H9 (cell line): ENCODE results near the gene ENO1. TPM values are rescaled to one million over a fixed set of nuclear protein-coding genes. Genes with fewer than 3 reads are reported as not detected.
A peak's percentile ranks its signal among the peaks of the same experiment; 100 is the strongest.
"Not testable (repeated sequence)": the region's sequence is repeated elsewhere in the genome, so short reads cannot be mapped to it uniquely, and the experiment has no call there.

ENCODE experiments used
- DNase-seq: peaks from one replicate; pipeline ENCODE4 v3.0.0-alpha.2; 2017
- H2AFZ ChIP-seq: one replicate; pipeline ENCODE4 v1.6.1; 2013; ENCODE audit warnings: mild to moderate bottlenecking, low read length, control low read depth, moderate library complexity
- H2AK5ac ChIP-seq: 2 replicates; pipeline ENCODE4 v1.6.1; 2013; ENCODE audit warnings: low read length, control low read depth, mixed read lengths; ENCODE audit not compliant: insufficient read length
- H2BK120ac ChIP-seq: one replicate; pipeline ENCODE4 v1.6.1; 2013; ENCODE audit warnings: low read depth, mild to moderate bottlenecking, low read length, control low read depth, inconsistent platforms; ENCODE audit not compliant: poor library complexity, severe bottlenecking
- H2BK12ac ChIP-seq: 2 replicates; pipeline ENCODE4 v1.6.1; 2013; ENCODE audit warnings: low read length, control low read depth, mixed read lengths, low read depth; ENCODE audit not compliant: insufficient read length
- H2BK15ac ChIP-seq: 2 replicates; pipeline ENCODE4 v1.6.1; 2013; ENCODE audit warnings: low read depth, low read length, control low read depth
- H2BK20ac ChIP-seq: one replicate; pipeline ENCODE4 v1.6.1; 2013; ENCODE audit warnings: low read depth, mild to moderate bottlenecking, low read length, control low read depth, inconsistent platforms; ENCODE audit not compliant: poor library complexity, severe bottlenecking
- H2BK5ac ChIP-seq: 2 replicates; pipeline ENCODE4 v1.6.1; 2013; ENCODE audit warnings: low read length, control low read depth, mixed read lengths; ENCODE audit not compliant: insufficient read length
- H3K14ac ChIP-seq: 2 replicates; pipeline ENCODE4 v1.6.1; 2013; ENCODE audit warnings: low read length, control low read depth; ENCODE audit not compliant: insufficient read depth
- H3K18ac ChIP-seq: 2 replicates; pipeline ENCODE4 v1.6.1; 2013; ENCODE audit warnings: low read depth, mild to moderate bottlenecking, mixed read lengths, low read length, control low read depth; ENCODE audit not compliant: insufficient read length
- H3K23ac ChIP-seq: 2 replicates; pipeline ENCODE4 v1.6.1; 2013; ENCODE audit warnings: low read length, control low read depth, mixed read lengths, low read depth; ENCODE audit not compliant: insufficient read length
- H3K23me2 ChIP-seq: 2 replicates; pipeline ENCODE4 v1.6.1; 2013; ENCODE audit warnings: low read depth, mild to moderate bottlenecking, mixed read lengths, low read length, control low read depth; ENCODE audit not compliant: insufficient read length, poor library complexity, severe bottlenecking
- H3K27ac ChIP-seq: 2 replicates; pipeline ENCODE4 v1.5.1; 2013; ENCODE audit warnings: low read length, control low read depth, mixed read lengths, low read depth; ENCODE audit not compliant: insufficient read length
- H3K27me3 ChIP-seq: 2 replicates; pipeline ENCODE4 v1.6.1; 2013; ENCODE audit warnings: low read length, control low read depth, inconsistent platforms; ENCODE audit not compliant: insufficient read depth
- H3K4ac ChIP-seq: 2 replicates; pipeline ENCODE4 v1.6.1; 2013; ENCODE audit warnings: low read depth, mild to moderate bottlenecking, control low read depth, inconsistent platforms, low read length, moderate library complexity
- H3K4me1 ChIP-seq: 2 replicates; pipeline ENCODE4 v1.6.1; 2013; ENCODE audit warnings: low read length, control low read depth, inconsistent platforms; ENCODE audit not compliant: insufficient read depth
- H3K4me2 ChIP-seq: 2 replicates; pipeline ENCODE4 v1.6.1; 2013; ENCODE audit warnings: low read length, control low read depth, mixed read lengths; ENCODE audit not compliant: insufficient read length, insufficient read depth
- H3K56ac ChIP-seq: 2 replicates; pipeline ENCODE4 v1.6.1; 2013; ENCODE audit warnings: low read depth, mild to moderate bottlenecking, mixed read lengths, low read length, control low read depth; ENCODE audit not compliant: insufficient read length
- H3K79me1 ChIP-seq: 2 replicates; pipeline ENCODE4 v1.6.1; 2013; ENCODE audit warnings: low read depth, mild to moderate bottlenecking, moderate library complexity, low read length, control low read depth, inconsistent platforms; ENCODE audit not compliant: insufficient read depth, poor library complexity, severe bottlenecking
- H3K79me2 ChIP-seq: 2 replicates; pipeline ENCODE4 v1.6.1; 2013; ENCODE audit warnings: low read length, control low read depth, inconsistent platforms; ENCODE audit not compliant: insufficient read depth
- H3K9ac ChIP-seq: 2 replicates; pipeline ENCODE4 v1.6.1; 2013; ENCODE audit warnings: low read length, control low read depth, mixed read lengths; ENCODE audit not compliant: insufficient read length; ENCODE audit errors: extremely low read depth
- H3K9me3 ChIP-seq: one replicate; pipeline ENCODE4 v1.6.1; 2013; ENCODE audit warnings: low read depth, low read length, inconsistent platforms; ENCODE audit not compliant: control insufficient read depth
- H3T11ph ChIP-seq: one replicate; pipeline ENCODE4 v1.6.1; 2013; ENCODE audit warnings: mild to moderate bottlenecking, low read length, control low read depth, inconsistent platforms
- H4K20me1 ChIP-seq: one replicate; pipeline ENCODE4 v1.6.1; 2013; ENCODE audit not compliant: control insufficient read depth, insufficient read length, insufficient read depth
- H4K5ac ChIP-seq: 2 replicates; pipeline ENCODE4 v1.6.1; 2013; ENCODE audit warnings: low read depth, mild to moderate bottlenecking, mixed read lengths, low read length, control low read depth; ENCODE audit not compliant: insufficient read length
- H4K8ac ChIP-seq: replicated peaks from 2 replicates; pipeline ENCODE4 v1.6.1; 2013; ENCODE audit warnings: low read length, control low read depth, mixed read lengths, low read depth; ENCODE audit not compliant: insufficient read length
- H4K91ac ChIP-seq: 2 replicates; pipeline ENCODE4 v1.6.1; 2013; ENCODE audit warnings: low read depth, mild to moderate bottlenecking, moderate library complexity, mixed read lengths, low read length, control low read depth; ENCODE audit not compliant: insufficient read length
- H3K27ac Mint-ChIP-seq, 3 experiments: 2 replicates in 2 of 3; 3 replicates in 1 of 3; pipeline ENCODE4 v1.8.0; 2020 to 2021; ENCODE audit warnings: mixed read lengths in 3 of 3, mild to moderate bottlenecking in 1 of 3, moderate library complexity in 1 of 3
- H3K27me3 Mint-ChIP-seq: 2 replicates; pipeline ENCODE4 v1.8.0; 2021; ENCODE audit warnings: low read depth, mild to moderate bottlenecking, moderate library complexity, mixed read lengths
- H3K36me3 Mint-ChIP-seq, 3 experiments: 2 replicates in 2 of 3; 3 replicates in 1 of 3; pipeline ENCODE4 v1.8.0; 2020 to 2021; ENCODE audit warnings: low read depth in 3 of 3, mixed read lengths in 3 of 3; ENCODE audit not compliant: insufficient read depth in 1 of 3
- H3K4me1 Mint-ChIP-seq, 2 experiments: 2 replicates each; pipeline ENCODE4 v1.8.0; 2020; ENCODE audit warnings: mixed read lengths in 2 of 2
- H3K4me3 Mint-ChIP-seq, 2 experiments: 2 replicates in 1 of 2; 3 replicates in 1 of 2; pipeline ENCODE4 v1.8.0; 2020 to 2021; ENCODE audit warnings: mild to moderate bottlenecking in 2 of 2, mixed read lengths in 2 of 2, moderate library complexity in 1 of 2
- H3K9me3 Mint-ChIP-seq, 2 experiments: 2 replicates in 1 of 2; 3 replicates in 1 of 2; pipeline ENCODE4 v1.8.0; 2020; ENCODE audit warnings: mild to moderate bottlenecking in 2 of 2, mixed read lengths in 2 of 2, moderate library complexity in 1 of 2
- CTCF ChIP-seq: fragments of 200-600 bp; sonication (generic); conservative IDR thresholded peaks from 3 replicates; pipeline ENCODE4 v1.8.0; 2021; ENCODE audit warnings: antibody characterized with exemption, mild to moderate bottlenecking
- WGBS: extraction: QIAGEN DNeasy Blood & Tissue Kit; methylation state at CpG from one replicate; pipeline ENCODE4 v1.1.7; 2013; ENCODE audit warnings: missing lambda C conversion rate, low lambda C conversion rate, mixed read lengths; ENCODE audit not compliant: insufficient read length; ENCODE audit errors: extremely low coverage; 5-methylcytosine and 5-hydroxymethylcytosine counted together
- total RNA-seq: library from RNA; stranded (reverse); gene quantifications from 2 replicates; pipeline ENCODE4 v1.2.1, GENCODE V29; 2021

ENO1 gene
- total RNA-seq, 1 experiment from 2014 or later: 1,781 TPM

GRCh38 chr1:8821084-8821483 lies 57.4 kb downstream of the ENO1 start:
- Histone ChIP-seq H2AFZ (no peak overlapping the region), H4K20me1 (no peaks in the 10 kb centered on the region), H3K23me2 (peaks cover 4% of the 10 kb centered on the region), H2BK12ac (no peak overlapping the region), H3T11ph (no peak overlapping the region), H3K9ac (no peak overlapping the region), H2BK20ac (no peak overlapping the region), H2BK5ac (no peak overlapping the region), H3K79me2 (peaks cover 5% of the 10 kb centered on the region; the same call in 1 of the 2 replicates), H4K91ac (no peak overlapping the region), H3K4me2 (no peak overlapping the region), H3K14ac (no peak overlapping the region), H3K4me1 (peaks cover 5% of the 10 kb centered on the region), H3K9me3 (no peaks in the 10 kb centered on the region), H2BK15ac (no peak overlapping the region), H2BK120ac (no peak overlapping the region), H3K56ac (no peak overlapping the region), H2AK5ac (no peak overlapping the region), H4K5ac (no peak overlapping the region), H3K79me1 (no peaks in the 10 kb centered on the region), H4K8ac (no peak overlapping the region), H3K4ac (no peak overlapping the region), H3K27me3 (no peaks in the 10 kb centered on the region), H3K27ac (no peak overlapping the region), H3K23ac (no peak overlapping the region), H3K18ac (no peak overlapping the region)
- peaks cover 1% of the 10 kb centered on the region; the same call in 1 of the 2 replicates for H3K27me3 Mint-ChIP-seq
- no peaks in the 10 kb centered on the region; a peak in 1 of 5 replicates for H3K9me3 Mint-ChIP-seq
- WGBS: no CpG with 5 or more reads among the region's 2 CpGs
- no peak for TF ChIP-seq CTCF
- H3K4me3 Mint-ChIP-seq: no peak overlapping the region
- DNase-seq: no peak
- H3K27ac Mint-ChIP-seq: no peak overlapping the region; a peak in 1 of 7 replicates
- no peaks in the 10 kb centered on the region for H3K36me3 Mint-ChIP-seq
- peaks cover 30 to 39% of the 10 kb centered on the region in 2 experiments for H3K4me1 Mint-ChIP-seq

DNA sequence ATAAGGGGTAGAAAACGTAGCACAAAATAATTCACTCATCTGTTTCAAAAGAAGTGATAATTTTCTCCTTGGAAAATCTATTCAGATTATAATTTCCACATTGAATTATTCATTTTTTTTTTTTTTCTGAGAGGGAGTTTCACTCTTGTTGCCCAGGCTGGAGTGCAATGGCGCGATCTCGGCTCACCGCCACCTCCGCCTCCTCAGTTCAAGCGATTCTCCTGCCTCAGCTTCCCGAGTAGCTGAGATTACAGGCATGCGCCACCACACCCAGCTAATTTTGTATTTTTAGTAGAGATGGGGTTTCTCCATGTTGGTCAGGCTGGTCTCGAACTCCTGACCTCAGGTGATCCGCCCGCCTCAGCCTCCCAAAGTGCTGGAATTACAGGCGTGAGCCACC lies 59.7 kb downstream of the ENO1 start:
- H2BK15ac ChIP-seq: not testable (repeated sequence)
- H3K27ac Mint-ChIP-seq: peak overlapping the region in 1 of 3 experiments; percentile 99; a peak in 2 of 7 replicates

More for the DNA sequence above, 59.7 kb downstream of the ENO1 start:
- Histone ChIP-seq H3K4me2 (peak overlapping the region; percentile 81), H3K79me2 (peaks cover 14% of the 10 kb centered on the region; the same call in 1 of the 2 replicates), H3K4me1 (peaks cover 12% of the 10 kb centered on the region)
- not testable (repeated sequence) for H2BK120ac ChIP-seq, H4K8ac ChIP-seq, H3K9ac ChIP-seq, H3K4ac ChIP-seq, H3K27me3 Mint-ChIP-seq, H3K36me3 Mint-ChIP-seq, H3K27me3 ChIP-seq, H2BK20ac ChIP-seq, H2AFZ ChIP-seq, H2AK5ac ChIP-seq, H3K23me2 ChIP-seq, H3K56ac ChIP-seq, H2BK12ac ChIP-seq, H3K79me1 ChIP-seq, DNase-seq, H2BK5ac ChIP-seq, H4K91ac ChIP-seq, H3T11ph ChIP-seq, H3K14ac ChIP-seq, H3K9me3 Mint-ChIP-seq, H3K9me3 ChIP-seq, H3K18ac ChIP-seq, H4K20me1 ChIP-seq, H3K27ac ChIP-seq, H3K23ac ChIP-seq, H4K5ac ChIP-seq
- no CpG with 5 or more reads among the region's 13 CpGs for WGBS
- Mint-ChIP-seq H3K4me1 (peaks cover 47 to 56% of the 10 kb centered on the region in 2 experiments), H3K4me3 (peak overlapping the region; percentile 77 to 89)
